CD8-positive, alpha-beta memory T cell (primary cell): Measurements from ENCODE around the gene PPP1R12B. TPM values are rescaled to one million over a fixed set of nuclear protein-coding genes. Genes with fewer than 3 reads are reported as not detected.

Source experiments
- CTCF ChIA-PET: fragments of 350-600 bp; sonication (Branson Sonifier 250); formaldehyde crosslinking; loops from one replicate; lab custom pipeline; 2021; ENCODE audit warnings: antibody characterized with exemption; lab: Charles Lee
- POLR2A ChIA-PET: fragments of 350-600 bp; sonication (Branson Sonifier 250); formaldehyde crosslinking; loops from one replicate; lab custom pipeline; 2021; ENCODE audit warnings: antibody characterized with exemption; lab: Charles Lee
- DNase-seq, 5 donors: peaks; one replicate each; pipeline versions ENCODE4 v3.0.0 to v3.0.0-alpha.2; 2020 to 2022; ENCODE audit warnings: mixed read lengths in 1 of 5
- H3K27ac ChIP-seq: one replicate; pipeline ENCODE4 v1.7.0; 2013; ENCODE audit warnings: low read depth, mild to moderate bottlenecking, low read length, moderate library complexity
- H3K27me3 ChIP-seq: 2 replicates; pipeline ENCODE4 v1.7.0; 2013; ENCODE audit warnings: low read length, mild to moderate bottlenecking; ENCODE audit not compliant: insufficient read depth, poor library complexity, severe bottlenecking
- H3K36me3 ChIP-seq: 2 replicates; pipeline ENCODE4 v1.7.0; 2013; ENCODE audit warnings: mild to moderate bottlenecking, low read length, moderate library complexity; ENCODE audit not compliant: insufficient read depth
- H3K4me1 ChIP-seq: 2 replicates; pipeline ENCODE4 v1.7.0; 2013; ENCODE audit warnings: mild to moderate bottlenecking, low read length, moderate library complexity; ENCODE audit not compliant: insufficient read depth
- H3K4me3 ChIP-seq: 2 replicates; pipeline ENCODE4 v1.7.0; 2013; ENCODE audit warnings: mild to moderate bottlenecking, low read length
- H3K9me3 ChIP-seq: 2 replicates; pipeline ENCODE4 v1.7.0; 2013; ENCODE audit warnings: mild to moderate bottlenecking, low read length
- H3K27ac Mint-ChIP-seq, 8 donors: one replicate each; pipeline ENCODE4 v1.8.0; 2020 to 2021; ENCODE audit warnings: mixed read lengths in 8 of 8, mild to moderate bottlenecking in 6 of 8, inconsistent platforms in 3 of 8, moderate library complexity in 3 of 8
- H3K27me3 Mint-ChIP-seq, 2 donors: one replicate each; pipeline ENCODE4 v1.8.0; 2020 to 2021; ENCODE audit warnings: mixed read lengths in 2 of 2, mild to moderate bottlenecking in 1 of 2, moderate library complexity in 1 of 2
- H3K36me3 Mint-ChIP-seq, 3 donors: one replicate each; pipeline ENCODE4 v1.8.0; 2020 to 2021; ENCODE audit warnings: mixed read lengths in 3 of 3, inconsistent platforms in 1 of 3, mild to moderate bottlenecking in 1 of 3
- H3K4me1 Mint-ChIP-seq, 3 donors: one replicate each; pipeline ENCODE4 v1.8.0; 2020 to 2021; ENCODE audit warnings: mixed read lengths in 3 of 3, inconsistent platforms in 1 of 3, mild to moderate bottlenecking in 1 of 3
- H3K4me3 Mint-ChIP-seq, 7 donors: one replicate each; pipeline ENCODE4 v1.8.0; 2020 to 2021; ENCODE audit warnings: mixed read lengths in 7 of 7, mild to moderate bottlenecking in 6 of 7, moderate library complexity in 4 of 7, inconsistent platforms in 2 of 7
- H3K9me3 Mint-ChIP-seq, 5 donors: one replicate each; pipeline ENCODE4 v1.8.0; 2020 to 2022; ENCODE audit warnings: mixed read lengths in 5 of 5, mild to moderate bottlenecking in 3 of 5, moderate library complexity in 2 of 5, inconsistent platforms in 1 of 5
- polyA plus RNA-seq: library from polyadenylated mRNA; unstranded; fragments of 300-500 nt; fragmentation: Illumina TruSeq; gene quantifications from one replicate; pipeline ENCODE4 v1.2.3, GENCODE V29; 2021
- total RNA-seq, 2 experiments: library from RNA; stranded (reverse); gene quantifications; one replicate each; pipeline ENCODE4 v1.2.3, GENCODE V29; 2021

Gene PPP1R12B
- total and polyA plus RNA-seq, 3 experiments from 2014 or later: 11.7 to 13.1 (median 11.9) TPM

- Histone ChIP-seq H3K9me3 (no peaks in the 10 kb centered on the region), H3K4me3 (no peak overlapping the region), H3K27ac (no peak overlapping the region), H3K27me3 (peaks cover 35% of the 10 kb centered on the region), H3K36me3 (no peaks in the 10 kb centered on the region), H3K4me1 (peaks cover 22% of the 10 kb centered on the region)
- Mint-ChIP-seq H3K27ac (no peak overlapping the region), H3K4me3 (peak overlapping the region in 5 of 7 donors; percentile 46 to 75 (median 70)), H3K4me1 (peaks cover 18 to 39% (median 22%) of the 10 kb centered on the region in 3 donors), H3K9me3 (peaks cover 0 to 2% (median 0%) of the 10 kb centered on the region in 5 donors), H3K27me3 (peaks cover 45 to 89% of the 10 kb centered on the region in 2 donors), H3K36me3 (no peaks in the 10 kb centered on the region)
- ChIA-PET CTCF (no interaction called here), POLR2A (no interaction called here)
- no peak for DNase-seq
Measured at GRCh38 chr1:202642212-202642611, 293.7 kb downstream of the PPP1R12B start.

Other genes starting within 250 kb of the PPP1R12B start
- not detected for gene GPR37L1, start 225.8 kb upstream of the PPP1R12B start, total RNA-seq
- gene GPR37L1, start 225.8 kb upstream of the PPP1R12B start, polyA plus RNA-seq: 0.08 TPM
- 10 to 100 TPM; 50.2 to 51.4 TPM for gene ARL8A, start 204.0 kb upstream of the PPP1R12B start, total RNA-seq
- gene ARL8A, start 204.0 kb upstream of the PPP1R12B start, polyA plus RNA-seq: 12.3 TPM
- 100 to 1,000 TPM; 446 to 449 TPM for gene PTPN7, start 188.1 kb upstream of the PPP1R12B start, total RNA-seq
- gene PTPN7, start 188.1 kb upstream of the PPP1R12B start, polyA plus RNA-seq: 91.4 TPM
- under 1 TPM; 0.40 to 0.53 TPM for gene LGR6, start 154.9 kb upstream of the PPP1R12B start, total RNA-seq
- 3.1 TPM for gene LGR6, start 154.9 kb upstream of the PPP1R12B start, polyA plus RNA-seq
- 10 to 100 TPM; 71.8 to 76.9 TPM for gene UBE2T, start 6.8 kb upstream of the PPP1R12B start, total RNA-seq
- gene UBE2T, start 6.8 kb upstream of the PPP1R12B start, polyA plus RNA-seq: 6.8 TPM